WTC11 (cell line): ENCODE data around the gene WNT3. TPM values are rescaled to one million over a fixed set of nuclear protein-coding genes. Genes with fewer than 3 reads are reported as not detected.

Experiments
- ATAC-seq: fragments of 200-7000 bp; cut with Tn5 transposase; 2 replicates; pipeline ENCODE4 v1.10.0; 2021; ENCODE audit warnings: mild to moderate bottlenecking, moderate library complexity
- CTCF ChIA-PET: fragments of 300-600 bp; sonication (Branson Sonifier 250); formaldehyde crosslinking; loops from one replicate; lab custom pipeline; 2021; ENCODE audit warnings: antibody characterized with exemption; lab: Charles Lee
- POLR2A ChIA-PET: fragments of 350-600 bp; sonication (Branson Sonifier 250); formaldehyde crosslinking; loops from one replicate; lab custom pipeline; 2021; ENCODE audit warnings: antibody characterized with exemption; lab: Charles Lee
- DNase-seq: peaks from one replicate; pipeline ENCODE4 v3.0.0; 2021; ENCODE audit warnings: low spot score
- H3K27ac Mint-ChIP-seq: 2 replicates; pipeline ENCODE4 v1.8.0; 2021; ENCODE audit warnings: mixed read lengths
- H3K27me3 Mint-ChIP-seq: 2 replicates; pipeline ENCODE4 v1.8.0; 2021; ENCODE audit warnings: low read depth, mild to moderate bottlenecking, moderate library complexity, mixed read lengths
- H3K36me3 Mint-ChIP-seq: 2 replicates; pipeline ENCODE4 v1.8.0; 2021; ENCODE audit warnings: mixed read lengths
- H3K4me1 Mint-ChIP-seq: 2 replicates; pipeline ENCODE4 v1.8.0; 2022; ENCODE audit warnings: mixed read lengths
- H3K4me3 Mint-ChIP-seq: 2 replicates; pipeline ENCODE4 v1.8.0; 2021; ENCODE audit warnings: mild to moderate bottlenecking, moderate library complexity, mixed read lengths
- H3K9me3 Mint-ChIP-seq: 2 replicates; pipeline ENCODE4 v1.8.0; 2021; ENCODE audit warnings: mixed read lengths
- ARID4B ChIP-seq: sonication (generic); formaldehyde crosslinking; IDR thresholded peaks from 2 replicates; pipeline ENCODE4 v1.8.0; 2023; ENCODE audit warnings: missing genetic modification reagents, mild to moderate bottlenecking, borderline replicate concordance
- ATF3 ChIP-seq: sonication (generic); formaldehyde crosslinking; conservative IDR thresholded peaks from 2 replicates; pipeline ENCODE4 v1.8.1; 2022; ENCODE audit warnings: mild to moderate bottlenecking, missing genetic modification reagents
- E2F4 ChIP-seq: sonication (generic); formaldehyde crosslinking; IDR thresholded peaks from 2 replicates; pipeline ENCODE4 v1.8.1; 2022; ENCODE audit warnings: low read depth, mild to moderate bottlenecking, moderate library complexity, missing genetic modification reagents, borderline replicate concordance
- ESRRA ChIP-seq: sonication (generic); formaldehyde crosslinking; IDR thresholded peaks from 2 replicates; pipeline ENCODE4 v1.8.1; 2022; ENCODE audit warnings: mild to moderate bottlenecking, missing genetic modification reagents, borderline replicate concordance
- GTF2I ChIP-seq: fragments of 250-450 bp; sonication (Bioruptor Pico); conservative IDR thresholded peaks from 2 replicates; pipeline ENCODE4 v1.4.0; 2021; ENCODE audit warnings: mild to moderate bottlenecking
- IRF1 ChIP-seq: sonication (generic); formaldehyde crosslinking; IDR thresholded peaks from 2 replicates; pipeline ENCODE4 v1.8.0; 2023; ENCODE audit warnings: missing genetic modification reagents
- MXD4 ChIP-seq: fragments of 250-450 bp; sonication (Bioruptor Pico); IDR thresholded peaks from 2 replicates; pipeline ENCODE4 v1.8.0; 2021; ENCODE audit warnings: mild to moderate bottlenecking, moderate library complexity, borderline replicate concordance
- MYBL2 ChIP-seq: sonication (generic); formaldehyde crosslinking; IDR thresholded peaks from 2 replicates; pipeline ENCODE4 v1.8.1; 2023; ENCODE audit warnings: mild to moderate bottlenecking, moderate library complexity, missing genetic modification reagents
- NR1H2 ChIP-seq: sonication (generic); formaldehyde crosslinking; IDR thresholded peaks from 2 replicates; pipeline ENCODE4 v1.9.0; 2021; ENCODE audit warnings: mild to moderate bottlenecking, moderate library complexity, missing genetic modification reagents
- NR2C2 ChIP-seq: sonication (generic); formaldehyde crosslinking; IDR thresholded peaks from 2 replicates; pipeline ENCODE4 v1.8.0; 2022; ENCODE audit warnings: mild to moderate bottlenecking, missing genetic modification reagents
- NR3C1 ChIP-seq: sonication (generic); formaldehyde crosslinking; conservative IDR thresholded peaks from 2 replicates; pipeline ENCODE4 v1.8.1; 2023; ENCODE audit warnings: low read depth, mild to moderate bottlenecking, missing genetic modification reagents
- OVOL2 ChIP-seq: fragments of 250-450 bp; sonication (Bioruptor Pico); IDR thresholded peaks from 2 replicates; pipeline ENCODE4 v1.9.0; 2021; ENCODE audit warnings: mild to moderate bottlenecking, borderline replicate concordance
- PREB ChIP-seq: sonication (generic); formaldehyde crosslinking; IDR thresholded peaks from 2 replicates; pipeline ENCODE4 v1.8.1; 2022; ENCODE audit warnings: mild to moderate bottlenecking, missing genetic modification reagents, moderate library complexity, borderline replicate concordance
- RELA ChIP-seq: sonication (generic); formaldehyde crosslinking; IDR thresholded peaks from 2 replicates; pipeline ENCODE4 v1.8.1; 2022; ENCODE audit warnings: missing genetic modification reagents, mild to moderate bottlenecking, borderline replicate concordance
- SMAD3 ChIP-seq: sonication (generic); formaldehyde crosslinking; IDR thresholded peaks from 2 replicates; pipeline ENCODE4 v1.8.0; 2022; ENCODE audit warnings: missing genetic modification reagents, mild to moderate bottlenecking, borderline replicate concordance
- SMAD4 ChIP-seq: sonication (generic); formaldehyde crosslinking; IDR thresholded peaks from 2 replicates; pipeline ENCODE4 v1.8.0; 2022; ENCODE audit warnings: mild to moderate bottlenecking, missing genetic modification reagents
- ZNF121 ChIP-seq: sonication (generic); formaldehyde crosslinking; IDR thresholded peaks from 2 replicates; pipeline ENCODE4 v1.8.0; 2023; ENCODE audit warnings: missing genetic modification reagents
- ZNF219 ChIP-seq: sonication (generic); formaldehyde crosslinking; IDR thresholded peaks from 2 replicates; pipeline ENCODE4 v1.8.0; 2023; ENCODE audit warnings: missing genetic modification reagents, mild to moderate bottlenecking, borderline replicate concordance
- ZNF263 ChIP-seq: sonication (generic); formaldehyde crosslinking; IDR thresholded peaks from 2 replicates; pipeline ENCODE4 v1.8.1; 2022; ENCODE audit warnings: low read depth, mild to moderate bottlenecking, moderate library complexity, missing genetic modification reagents
- ZNF416 ChIP-seq: fragments of 250-450 bp; sonication (Bioruptor Pico); IDR thresholded peaks from 2 replicates; pipeline ENCODE4 v1.9.0; 2021; ENCODE audit warnings: mild to moderate bottlenecking, inconsistent platforms
- ZNF425 ChIP-seq: fragments of 250-450 bp; sonication (Bioruptor Pico); conservative IDR thresholded peaks from 2 replicates; pipeline ENCODE4 v1.9.0; 2021; ENCODE audit warnings: mild to moderate bottlenecking
- total RNA-seq: library from RNA; stranded (reverse); gene quantifications from 3 replicates; pipeline ENCODE4 v1.2.3, GENCODE V29; 2021

The WNT3 gene
- total RNA-seq, 1 experiment from 2014 or later: 14.1 TPM

- CTCF ChIA-PET: no interaction called here
- DNase-seq (no peak), ATAC-seq (no peak)
- POLR2A ChIA-PET: no interaction called here
- Mint-ChIP-seq H3K4me1 (peaks cover 26% of the 10 kb centered on the region), H3K4me3 (no peak overlapping the region), H3K27ac (no peak overlapping the region), H3K36me3 (peaks cover 13% of the 10 kb centered on the region), H3K27me3 (peaks cover 50% of the 10 kb centered on the region), H3K9me3 (peaks cover 11% of the 10 kb centered on the region)
- no peak for TF ChIP-seq ZNF121 (CRISPR knock-in tag)
- TF ChIP-seq ZNF416: no peak
- no peak for TF ChIP-seq E2F4 (CRISPR knock-in tag)
- TF ChIP-seq PREB (CRISPR knock-in tag): no peak
- no peak for TF ChIP-seq NR3C1
- TF ChIP-seq, all 79 proteins: peak for 0
These were observed 31.0 kb downstream of the WNT3 start for GRCh38 chr17:46787478-46787877.

- DNase-seq: no peak
- Mint-ChIP-seq H3K27ac (no peak overlapping the region), H3K4me3 (no peak overlapping the region), H3K4me1 (peaks cover 26% of the 10 kb centered on the region), H3K9me3 (peaks cover 11% of the 10 kb centered on the region), H3K27me3 (peaks cover 40% of the 10 kb centered on the region), H3K36me3 (peaks cover 13% of the 10 kb centered on the region)
- CTCF ChIA-PET: interaction anchor here (0.8 to 3.6 kb wide), 6 partner anchors 35 to 157 kb away, joined by 3 to 16 read pairs (median 4); no protein-coding TSS in a partner anchor
- POLR2A ChIA-PET: no interaction called here
- TF ChIP-seq PREB (CRISPR knock-in tag) (no peak), ZNF219 (no peak), ATF3 (CRISPR knock-in tag) (no peak), SMAD4 (no peak), NR2C2 (no peak), GTF2I (CRISPR knock-in tag) (no peak), MXD4 (CRISPR knock-in tag) (no peak), ARID4B (CRISPR knock-in tag) (no peak), NR1H2 (CRISPR knock-in tag) (no peak), IRF1 (no peak), RELA (CRISPR knock-in tag) (no peak), SMAD3 (CRISPR knock-in tag) (no peak), ESRRA (CRISPR knock-in tag) (no peak), ZNF263 (CRISPR knock-in tag) (no peak), OVOL2 (CRISPR knock-in tag) (no peak), MYBL2 (no peak), ZNF425 (CRISPR knock-in tag) (no peak)
- ATAC-seq: peak; percentile 38
These were observed 32.8 kb downstream of the WNT3 start for GRCh38 chr17:46785696-46786095.
